Measurements from ENCODE around the gene FILIP1L. TPM values are rescaled to one million over a fixed set of nuclear protein-coding genes. Genes with fewer than 3 reads are reported as not detected.

The FILIP1L gene
- total RNA-seq, 2 donors from 2014 or later: 97.0 to 112 TPM

DNA sequence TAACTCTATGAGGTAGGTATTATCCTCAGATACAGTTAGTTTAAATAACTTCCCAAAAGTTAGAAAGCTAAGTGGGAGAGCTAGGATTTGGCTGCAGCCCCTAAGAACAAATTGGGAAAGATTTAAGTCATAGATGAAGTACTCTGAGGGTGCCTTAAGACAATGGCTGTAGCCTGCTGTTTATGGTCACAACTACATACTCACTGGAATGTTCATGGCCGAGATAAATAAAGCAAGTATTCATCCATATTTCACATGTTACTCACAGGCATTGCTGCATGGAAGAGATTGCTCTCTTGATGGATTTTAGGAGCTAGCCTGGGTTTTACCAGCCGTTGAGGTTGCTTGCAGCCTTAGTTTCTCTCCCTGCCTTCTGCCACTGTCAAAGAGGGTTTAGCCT lies 151.6 kb downstream of the FILIP1L start:
- no peak for DNase-seq (ENCODE audit: low spot score)
- no peaks in the 10 kb centered on the region for H3K9me3 ChIP-seq
- no peaks in the 10 kb centered on the region for H3K36me3 ChIP-seq
- no peak overlapping the region for H3K4me3 ChIP-seq
- no peaks in the 10 kb centered on the region for H3K27me3 ChIP-seq
- no peak overlapping the region for H3K27ac ChIP-seq
- peaks cover 0 to 51% of the 10 kb centered on the region in 2 donors for H3K4me1 ChIP-seq
- TF ChIP-seq CTCF (IDR thresholded peaks at IDR 0.05): no peak

- H3K27me3 ChIP-seq: no peaks in the 10 kb centered on the region
- TF ChIP-seq CTCF (IDR thresholded peaks at IDR 0.05): no peak
- peaks cover 0 to 50% of the 10 kb centered on the region in 2 donors for H3K4me1 ChIP-seq
- H3K4me3 ChIP-seq: no peak overlapping the region
- H3K36me3 ChIP-seq: no peaks in the 10 kb centered on the region
- DNase-seq (ENCODE audit: low spot score): no peak
- H3K9me3 ChIP-seq: no peaks in the 10 kb centered on the region
- no peak overlapping the region for H3K27ac ChIP-seq
These were observed 152.4 kb downstream of the FILIP1L start for GRCh38 chr3:99961756-99962515.

- Histone ChIP-seq H3K4me3 (no peak overlapping the region), H3K9me3 (no peaks in the 10 kb centered on the region), H3K4me1 (peaks cover 0 to 41% of the 10 kb centered on the region in 2 donors), H3K27ac (no peak overlapping the region), H3K27me3 (no peaks in the 10 kb centered on the region), H3K36me3 (no peaks in the 10 kb centered on the region)
- no peak for TF ChIP-seq CTCF (IDR thresholded peaks at IDR 0.05)
- no peak for DNase-seq (ENCODE audit: low spot score)
These were observed 153.4 kb downstream of the FILIP1L start for GRCh38 chr3:99960941-99961340.

GRCh38 chr3:99960123-99960878 lies 154.0 kb downstream of the FILIP1L start:
- Histone ChIP-seq H3K9me3 (no peaks in the 10 kb centered on the region), H3K27me3 (no peaks in the 10 kb centered on the region), H3K36me3 (no peaks in the 10 kb centered on the region), H3K4me3 (no peak overlapping the region), H3K4me1 (peaks cover 0 to 34% of the 10 kb centered on the region in 2 donors), H3K27ac (peak overlapping the region in 1 of 2 donors; percentile 24)
- no peak for DNase-seq (ENCODE audit: low spot score)
- TF ChIP-seq CTCF (IDR thresholded peaks at IDR 0.05): no peak

DNA sequence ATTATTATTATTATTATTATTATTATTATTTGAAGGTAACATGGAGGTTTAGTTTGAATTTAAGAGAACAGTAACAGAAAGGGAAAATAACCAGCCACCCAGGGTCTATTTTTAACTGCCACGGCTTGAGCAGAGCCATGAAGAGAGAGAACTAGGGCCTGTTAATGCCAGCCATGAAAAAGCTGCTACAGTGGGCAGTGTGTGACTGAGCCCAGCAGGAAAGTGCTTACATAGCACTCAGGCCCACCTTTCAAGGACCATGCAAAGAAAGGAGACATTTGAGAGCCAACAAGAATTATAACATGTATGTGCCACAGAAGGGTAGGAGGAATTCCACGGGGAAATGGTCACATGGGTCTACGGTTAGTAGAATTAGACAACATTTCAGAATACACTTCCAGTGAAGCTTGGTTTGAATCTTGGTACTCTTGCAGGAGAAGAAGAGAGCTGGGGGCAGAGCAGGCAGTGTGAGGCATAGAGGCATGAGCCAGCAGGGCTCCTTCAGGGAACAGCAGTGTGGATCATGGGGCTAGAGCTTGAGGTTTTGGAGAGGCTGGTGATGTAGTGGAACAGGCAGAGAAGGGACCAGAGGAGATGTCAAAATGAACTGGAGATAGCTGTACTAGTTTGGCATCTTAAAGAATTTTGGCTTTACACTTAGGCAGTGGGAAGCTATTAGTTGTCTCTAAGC lies 155.9 kb downstream of the FILIP1L start:
- no peak for TF ChIP-seq CTCF (IDR thresholded peaks at IDR 0.05)
- DNase-seq (ENCODE audit: low spot score): no peak
- Histone ChIP-seq H3K36me3 (no peaks in the 10 kb centered on the region), H3K27ac (peak overlapping the region; percentile 52 to 70), H3K27me3 (no peaks in the 10 kb centered on the region), H3K9me3 (no peaks in the 10 kb centered on the region), H3K4me1 (peaks cover 0 to 40% of the 10 kb centered on the region in 2 donors), H3K4me3 (no peak overlapping the region)

All from right atrium auricular region (tissue), 2 donors.